Breast epithelium (tissue), 4 donors: ENCODE data around the gene TPM4. TPM values are rescaled to one million over a fixed set of nuclear protein-coding genes. Genes with fewer than 3 reads are reported as not detected.

Source experiments
- DNase-seq, 2 donors: peaks; one replicate each; pipeline ENCODE4 v3.0.0-alpha.2; 2019; ENCODE audit warnings: low spot score in 2 of 2
- H3K27ac ChIP-seq, 2 donors: fragments of 200-600 bp; sonication (generic) in 1 of 2; one replicate each; pipeline ENCODE4 v1.5.1; 2016 to 2019; ENCODE audit warnings: mild to moderate bottlenecking in 1 of 2
- H3K27me3 ChIP-seq, 2 donors: fragments of 200-600 bp; sonication (generic) in 1 of 2; one replicate each; pipeline versions ENCODE4 v1.5.1 to v1.6.0; 2017 to 2019; ENCODE audit warnings: control low read depth in 1 of 2, mild to moderate bottlenecking in 1 of 2
- H3K36me3 ChIP-seq: fragments of 200-600 bp; one replicate; pipeline ENCODE4 v1.5.1; 2019
- H3K4me1 ChIP-seq, 2 donors: fragments of 200-600 bp; sonication (generic); one replicate each; pipeline ENCODE4 v1.5.1; 2016 to 2019; ENCODE audit warnings: control low read depth in 1 of 2
- H3K4me3 ChIP-seq, 3 donors: fragments of 200-600 bp; sonication (generic); 1 replicate in 2 of 3; 2 replicates in 1 of 3; pipeline ENCODE4 v1.5.1; 2016 to 2019; ENCODE audit warnings: mild to moderate bottlenecking in 3 of 3, moderate library complexity in 2 of 3
- H3K9me3 ChIP-seq, 2 donors: fragments of 200-600 bp; sonication (generic) in 1 of 2; one replicate each; pipeline ENCODE4 v1.5.1; 2016 to 2019; ENCODE audit warnings: control low read depth in 1 of 2
- POLR2A ChIP-seq: fragments of 450-650 bp; IDR thresholded peaks from one replicate; pipeline ENCODE4 v1.6.1; 2016; ENCODE audit warnings: antibody characterized with exemption, mild to moderate bottlenecking, moderate library complexity
- POLR2AphosphoS5 ChIP-seq, 3 donors: sonication (generic); formaldehyde crosslinking; IDR thresholded peaks; one replicate each; pipeline ENCODE4 v1.6.1; 2017; ENCODE audit warnings: antibody characterized with exemption in 3 of 3
- intact Hi-C: fragments of 100-400 bp; cut with DNase I; formaldehyde crosslinking; loops from one replicate; pipeline ENCODE4 v1.15.1; 2023; ENCODE audit warnings: low total_unique reads
- total RNA-seq, 3 donors: library from RNA; depleted of rRNA; stranded (reverse); fragments of >200 nt; gene quantifications; one replicate each; pipeline ENCODE4 v1.1.0, GENCODE V29; 2016
- TF ChIP-seq, protein P1 (sequence below), 3 donors: fragments of 450-650 bp; IDR thresholded peaks; one replicate each; pipeline ENCODE4 v1.5.1; 2016 to 2017; ENCODE audit warnings: antibody characterized with exemption in 3 of 3, mild to moderate bottlenecking in 3 of 3, moderate library complexity in 3 of 3

Gene TPM4
- total RNA-seq, 3 donors from 2014 or later = 257 to 652 (median 430) TPM

GRCh38 chr19:16037424-16038195, 38.7 kb upstream of the TPM4 start:
- Histone ChIP-seq H3K27me3 (no peaks in the 10 kb centered on the region), H3K4me3 (no peak overlapping the region), H3K4me1 (no peaks in the 10 kb centered on the region), H3K27ac (no peak overlapping the region), H3K9me3 (no peaks in the 10 kb centered on the region), H3K36me3 (no peaks in the 10 kb centered on the region)
- TF ChIP-seq, protein P1, sequence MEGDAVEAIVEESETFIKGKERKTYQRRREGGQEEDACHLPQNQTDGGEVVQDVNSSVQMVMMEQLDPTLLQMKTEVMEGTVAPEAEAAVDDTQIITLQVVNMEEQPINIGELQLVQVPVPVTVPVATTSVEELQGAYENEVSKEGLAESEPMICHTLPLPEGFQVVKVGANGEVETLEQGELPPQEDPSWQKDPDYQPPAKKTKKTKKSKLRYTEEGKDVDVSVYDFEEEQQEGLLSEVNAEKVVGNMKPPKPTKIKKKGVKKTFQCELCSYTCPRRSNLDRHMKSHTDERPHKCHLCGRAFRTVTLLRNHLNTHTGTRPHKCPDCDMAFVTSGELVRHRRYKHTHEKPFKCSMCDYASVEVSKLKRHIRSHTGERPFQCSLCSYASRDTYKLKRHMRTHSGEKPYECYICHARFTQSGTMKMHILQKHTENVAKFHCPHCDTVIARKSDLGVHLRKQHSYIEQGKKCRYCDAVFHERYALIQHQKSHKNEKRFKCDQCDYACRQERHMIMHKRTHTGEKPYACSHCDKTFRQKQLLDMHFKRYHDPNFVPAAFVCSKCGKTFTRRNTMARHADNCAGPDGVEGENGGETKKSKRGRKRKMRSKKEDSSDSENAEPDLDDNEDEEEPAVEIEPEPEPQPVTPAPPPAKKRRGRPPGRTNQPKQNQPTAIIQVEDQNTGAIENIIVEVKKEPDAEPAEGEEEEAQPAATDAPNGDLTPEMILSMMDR (IDR thresholded peaks at IDR 0.05) = no peak
- DNase-seq = no peak
- intact Hi-C loops = loop anchor here (5.0 kb wide), 1 partner anchor 660 kb away; the partner anchor contains the start of gene AKAP8

GRCh38 chr19:16038196-16038695, 38.0 kb upstream of the TPM4 start:
- Histone ChIP-seq H3K36me3 (no peaks in the 10 kb centered on the region), H3K27me3 (no peaks in the 10 kb centered on the region), H3K4me1 (no peaks in the 10 kb centered on the region), H3K4me3 (no peak overlapping the region), H3K27ac (no peak overlapping the region), H3K9me3 (no peaks in the 10 kb centered on the region)
- no peak for DNase-seq
- intact Hi-C loops = loop anchor here (5.0 kb wide), 1 partner anchor 661 kb away; the partner anchor contains the start of gene AKAP8
- TF ChIP-seq POLR2A (no peak), POLR2AphosphoS5 (IDR thresholded peaks at IDR 0.05) (no peak)
- TF ChIP-seq, protein P1 (IDR thresholded peaks at IDR 0.05) = no peak

- intact Hi-C loops = loop anchor here (5.0 kb wide), 1 partner anchor 662 kb away; the partner anchor contains the start of gene AKAP8
- no peak overlapping the region for H3K4me3 ChIP-seq
- TF ChIP-seq POLR2A = no peak
- no peak for TF ChIP-seq POLR2AphosphoS5 (IDR thresholded peaks at IDR 0.05)
- TF ChIP-seq, protein P1 (IDR thresholded peaks at IDR 0.05) = no peak
- H3K27me3 ChIP-seq = no peaks in the 10 kb centered on the region
- no peaks in the 10 kb centered on the region for H3K36me3 ChIP-seq
- no peak overlapping the region for H3K27ac ChIP-seq
- no peaks in the 10 kb centered on the region for H3K9me3 ChIP-seq
- DNase-seq = no peak
- H3K4me1 ChIP-seq = no peaks in the 10 kb centered on the region
Observed at GRCh38 chr19:16039081-16039480, 37.2 kb upstream of the TPM4 start.

DNA sequence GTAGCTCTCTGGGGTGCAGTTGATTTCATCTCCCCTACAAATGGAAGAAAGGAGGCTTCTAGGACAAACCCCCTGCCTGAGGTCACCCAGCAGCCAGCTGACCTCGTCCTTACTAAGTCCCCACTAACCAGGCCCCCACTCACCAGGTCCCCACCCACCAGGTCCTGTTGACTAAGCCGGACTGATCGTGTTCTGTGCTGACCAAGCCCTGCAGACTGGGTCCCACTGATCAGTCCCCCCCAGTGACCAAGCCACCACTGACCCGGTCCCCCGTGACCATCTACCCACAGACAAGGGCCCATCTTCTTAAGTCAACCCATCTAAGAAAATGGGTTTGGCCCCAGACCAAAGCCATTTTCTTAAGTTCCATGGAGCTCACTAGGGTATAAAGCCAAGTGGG, 36.8 kb upstream of the TPM4 start:
- no peak for DNase-seq

More for the DNA sequence above, 36.8 kb upstream of the TPM4 start:
- Histone ChIP-seq H3K36me3 (no peaks in the 10 kb centered on the region), H3K4me3 (no peak overlapping the region), H3K27me3 (no peaks in the 10 kb centered on the region), H3K27ac (no peak overlapping the region), H3K9me3 (no peaks in the 10 kb centered on the region), H3K4me1 (no peaks in the 10 kb centered on the region)
- TF ChIP-seq POLR2A = no peak
- TF ChIP-seq, protein P1 (IDR thresholded peaks at IDR 0.05) = no peak
- TF ChIP-seq POLR2AphosphoS5 (IDR thresholded peaks at IDR 0.05) = no peak
- intact Hi-C loops = loop anchor here (5.0 kb wide), 1 partner anchor 662 kb away; the partner anchor contains the start of gene AKAP8
